Islet of Langerhans (tissue), 1 donor: ENCODE measurements around the gene KMT2C.
"Not testable (repeated sequence)": the region's sequence is repeated elsewhere in the genome, so short reads cannot be mapped to it uniquely, and the experiment has no call there.

ENCODE experiments used
- FAIRE-seq: peaks from one replicate; lab custom pipeline; 2011; peaks lifted over from hg19 to GRCh38; lab: Jason Lieb, UNC

KMT2C gene

DNA sequence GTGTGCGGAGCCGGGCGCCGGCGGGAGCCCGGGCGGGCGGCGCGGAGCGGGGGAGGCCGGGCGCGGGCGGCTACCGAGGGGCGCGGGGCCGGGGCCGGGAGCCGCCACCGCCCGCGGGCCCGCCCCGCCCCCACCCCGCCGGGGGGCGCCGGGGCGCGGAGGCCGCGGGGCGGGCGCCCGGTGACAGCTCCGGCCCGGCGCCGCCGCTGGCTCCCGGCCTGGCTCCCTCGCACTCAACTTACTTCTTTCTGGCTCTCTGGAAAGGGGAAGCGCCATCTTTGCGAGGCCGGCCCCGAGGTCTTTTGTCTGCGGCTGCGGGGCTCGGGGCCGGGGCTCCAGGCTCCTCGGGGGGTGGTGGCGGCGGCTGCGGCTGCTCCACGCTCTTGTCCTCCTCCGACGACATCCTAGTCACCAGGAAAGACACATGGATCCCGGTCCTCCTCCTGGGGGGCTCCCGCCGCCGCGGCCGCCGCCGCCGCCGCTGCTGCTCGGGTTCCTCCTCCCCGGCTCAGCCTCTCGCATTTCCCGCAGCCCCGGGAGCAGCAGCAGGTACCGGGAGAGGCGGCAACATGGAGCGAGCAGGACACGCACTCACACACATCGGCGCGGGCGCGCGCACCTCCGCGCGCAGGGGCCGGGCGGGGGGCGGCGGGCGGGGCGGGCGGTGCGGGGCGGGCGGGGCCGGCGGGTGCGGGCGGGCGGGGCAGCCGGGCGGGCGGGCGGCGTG, at the start of gene KMT2C:
TSS of gene KMT2C (minus strand) at position 620 of the 727 bp plus-strand sequence. CDS start at position 403, 217 bp downstream.
- no peak for FAIRE-seq

DNA sequence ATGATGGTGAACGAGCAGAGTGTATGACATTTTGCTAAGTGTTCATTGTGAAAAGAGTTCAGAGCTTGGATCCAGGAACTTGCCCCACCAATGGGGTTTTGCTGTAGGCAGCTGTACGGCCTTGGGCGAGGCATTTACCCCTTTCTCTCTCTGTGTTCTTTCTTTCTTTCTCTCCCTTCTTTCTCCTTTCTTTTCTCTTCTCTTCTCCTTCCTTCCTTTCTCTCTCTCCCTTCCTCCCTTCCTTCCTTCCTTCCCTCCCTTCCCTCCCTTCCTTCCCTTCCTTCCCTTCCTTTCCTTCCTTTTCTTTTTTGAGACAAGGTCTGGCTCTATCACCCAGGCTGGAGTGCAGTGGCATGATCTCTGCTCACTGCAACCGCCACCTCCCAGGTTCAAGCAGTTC, 45.3 kb upstream of the KMT2C start:
- FAIRE-seq, result no peak

DNA sequence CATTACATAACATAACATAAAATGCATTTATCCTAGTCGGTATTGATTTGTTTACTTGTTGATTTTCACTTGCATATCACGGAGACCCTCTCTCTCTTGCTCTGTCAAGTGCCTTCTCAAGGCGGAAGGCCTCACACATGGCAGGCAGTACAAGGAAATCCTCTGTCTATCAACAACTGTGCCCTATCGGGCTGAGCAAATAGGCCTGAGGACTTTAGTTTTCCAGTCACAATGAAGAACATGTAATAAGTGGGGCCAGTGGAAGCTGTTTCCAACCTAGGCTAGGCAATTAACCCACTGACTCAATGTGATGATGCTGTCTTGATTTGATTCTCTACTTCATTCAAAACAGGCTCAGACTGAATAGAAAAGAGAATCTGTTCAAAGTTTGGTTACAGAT, 44.9 kb upstream of the KMT2C start:
- FAIRE-seq, result no peak

DNA sequence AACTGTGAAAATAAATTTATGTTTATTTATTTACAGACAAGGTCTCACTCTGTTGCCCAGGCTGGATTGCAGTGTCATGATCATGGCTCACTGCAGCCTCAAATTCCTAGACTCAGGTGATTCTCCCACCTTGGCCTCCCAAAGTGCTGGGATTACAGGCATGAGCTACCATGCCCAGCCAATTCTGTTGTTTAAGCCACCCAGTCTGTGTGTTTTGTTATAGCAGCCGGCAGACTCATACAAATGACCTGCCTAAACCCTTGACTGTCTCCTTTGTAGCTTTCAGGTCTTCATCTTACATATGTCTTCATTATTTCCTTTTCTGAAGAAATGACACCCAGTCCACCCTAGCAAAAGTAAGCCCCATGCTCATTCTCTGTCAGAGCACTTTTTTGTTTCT, 43.8 kb upstream of the KMT2C start:
- FAIRE-seq, result no peak

DNA sequence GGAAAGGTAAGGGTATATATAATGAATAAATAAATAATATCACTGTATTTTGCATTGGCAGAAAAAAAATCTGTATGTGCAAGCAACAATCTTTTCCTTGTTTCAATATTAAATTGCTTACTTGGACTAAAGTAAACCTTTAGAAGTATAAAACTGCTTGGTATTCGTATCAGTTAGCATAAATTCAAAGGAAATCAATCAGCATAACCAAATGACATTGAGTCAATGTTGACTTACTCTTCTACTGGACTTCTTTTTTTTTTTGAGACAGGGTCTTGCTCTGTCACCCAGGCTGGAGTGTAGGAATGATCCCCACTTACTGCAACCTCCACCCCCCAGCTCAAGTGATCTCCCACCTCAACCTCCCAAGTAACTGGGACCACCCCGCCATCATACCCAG, 42.3 kb upstream of the KMT2C start:
- no peak for FAIRE-seq

DNA sequence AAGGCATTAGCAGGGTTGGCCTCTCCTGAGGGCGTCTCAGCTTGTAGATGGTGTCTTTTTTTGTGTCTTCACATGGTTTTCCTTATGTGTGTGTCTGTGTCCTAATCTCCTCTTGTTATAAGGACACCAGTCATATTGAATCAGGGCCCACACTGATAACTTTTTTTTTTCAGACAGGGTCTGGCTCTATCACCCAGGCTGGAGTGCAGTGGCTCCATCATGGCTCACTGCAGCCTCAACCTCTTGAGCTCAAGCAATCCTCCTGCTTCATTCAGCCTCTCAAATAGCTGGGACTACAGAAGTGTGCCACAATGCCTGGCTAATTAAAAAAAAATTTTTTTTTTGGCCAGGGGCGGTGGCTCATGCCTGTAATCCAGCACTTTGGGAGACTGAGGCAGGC, 41.3 kb upstream of the KMT2C start:
- no peak for FAIRE-seq

DNA sequence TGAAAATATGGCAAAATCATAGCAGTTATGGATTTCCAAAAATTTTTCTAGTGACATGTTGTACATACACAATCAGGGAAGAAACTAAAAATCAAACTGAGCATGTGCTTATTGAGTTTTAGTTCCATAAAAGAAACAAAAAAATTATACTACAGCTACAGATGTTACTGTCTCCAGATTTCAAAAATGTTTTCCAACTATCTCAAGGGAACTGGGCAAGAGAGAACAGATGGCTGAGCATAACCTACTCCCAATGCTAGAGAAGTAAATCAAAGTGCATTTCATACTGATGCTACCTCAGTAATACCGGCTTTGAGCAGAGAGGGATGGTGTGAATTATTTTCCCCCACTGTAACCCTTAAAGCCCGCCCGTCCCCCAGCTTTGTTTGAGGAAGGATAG, 40.7 kb upstream of the KMT2C start:
- FAIRE-seq, result no peak

DNA sequence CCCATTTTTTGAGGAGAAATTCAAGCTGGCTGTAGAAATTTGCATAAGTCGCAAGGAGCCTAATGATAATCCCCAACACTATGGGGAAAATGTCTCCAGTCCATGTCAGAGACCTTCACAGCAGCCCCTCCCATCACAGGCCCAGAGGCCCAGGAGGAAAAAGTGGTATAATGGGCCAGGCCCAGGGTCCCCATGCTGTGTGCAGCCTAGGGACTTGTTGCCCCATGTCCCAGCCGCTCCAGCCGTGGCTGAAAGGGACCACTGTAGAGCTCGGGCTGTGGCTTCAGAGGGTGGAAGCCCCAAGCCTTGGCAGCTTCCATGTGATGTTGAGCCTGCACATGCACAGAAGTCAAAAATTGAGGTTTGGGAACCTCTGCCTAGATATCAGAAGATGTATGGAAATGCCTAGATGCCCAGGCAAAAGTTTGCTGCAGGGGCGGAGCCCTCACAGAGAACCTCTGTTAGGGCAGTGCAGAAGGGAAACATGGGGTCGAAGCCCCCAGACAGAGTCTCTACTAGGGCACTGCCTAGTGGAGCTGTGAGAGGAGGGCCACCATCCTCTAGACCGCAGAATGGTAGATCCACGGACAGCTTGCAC, 35.3 kb upstream of the KMT2C start:
- not testable (repeated sequence) for FAIRE-seq

DNA sequence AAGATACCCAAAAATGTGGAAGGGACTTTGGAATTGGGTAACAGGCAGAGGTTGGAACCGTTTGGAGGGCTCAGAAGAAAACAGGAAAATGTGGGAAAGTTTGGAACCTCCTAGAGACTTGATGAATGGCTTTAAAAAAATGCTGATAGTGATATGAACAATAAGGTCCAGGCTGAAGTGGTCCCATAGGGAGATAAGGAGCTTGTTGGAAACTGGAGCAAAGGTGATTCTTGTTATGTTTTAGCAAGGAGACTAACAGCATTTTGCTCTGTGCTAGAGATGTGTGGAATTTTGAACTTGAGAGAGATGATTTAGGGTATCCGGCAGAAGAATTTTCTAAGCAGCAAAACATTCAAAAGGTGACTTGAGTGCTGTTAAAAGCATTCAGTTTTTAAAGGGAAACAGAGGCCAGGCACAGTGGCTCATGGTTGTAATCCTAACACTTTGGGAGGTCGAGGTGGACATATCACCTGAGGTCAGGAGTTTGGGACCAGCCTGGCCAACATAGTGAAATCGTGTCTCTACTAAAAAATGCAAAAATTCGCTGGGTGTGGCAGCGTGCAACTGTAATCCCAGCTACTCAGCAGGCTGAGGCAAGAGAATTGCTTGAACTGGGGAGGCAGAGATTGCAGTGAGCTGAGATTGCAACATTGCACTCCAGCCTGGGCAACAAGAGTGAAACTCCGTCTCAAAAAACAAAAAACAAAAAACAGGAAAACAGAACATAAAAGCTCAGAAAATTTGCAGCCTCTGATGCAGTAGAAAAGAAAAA, 34.6 kb upstream of the KMT2C start:
- FAIRE-seq, result not testable (repeated sequence)

DNA sequence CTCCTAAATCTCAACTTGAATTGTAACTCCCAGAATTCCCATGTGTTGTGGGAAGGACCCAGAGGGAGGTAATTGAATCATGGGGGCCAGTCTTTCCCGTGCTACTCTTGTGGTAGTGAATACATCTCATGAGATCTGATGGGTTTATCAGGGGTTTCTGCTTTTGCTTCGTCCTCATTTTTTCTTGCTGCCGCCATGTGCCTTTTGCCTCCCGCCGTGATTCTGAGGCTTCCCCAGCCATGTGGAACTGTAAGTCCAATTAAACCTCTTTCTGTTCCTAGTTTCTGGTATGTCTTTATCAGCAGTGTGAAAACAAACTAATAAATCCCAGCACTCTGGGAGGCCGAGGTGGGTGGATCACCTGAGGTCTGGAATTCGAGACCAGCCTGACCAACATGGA, 33.8 kb upstream of the KMT2C start:
- not testable (repeated sequence) for FAIRE-seq

DNA sequence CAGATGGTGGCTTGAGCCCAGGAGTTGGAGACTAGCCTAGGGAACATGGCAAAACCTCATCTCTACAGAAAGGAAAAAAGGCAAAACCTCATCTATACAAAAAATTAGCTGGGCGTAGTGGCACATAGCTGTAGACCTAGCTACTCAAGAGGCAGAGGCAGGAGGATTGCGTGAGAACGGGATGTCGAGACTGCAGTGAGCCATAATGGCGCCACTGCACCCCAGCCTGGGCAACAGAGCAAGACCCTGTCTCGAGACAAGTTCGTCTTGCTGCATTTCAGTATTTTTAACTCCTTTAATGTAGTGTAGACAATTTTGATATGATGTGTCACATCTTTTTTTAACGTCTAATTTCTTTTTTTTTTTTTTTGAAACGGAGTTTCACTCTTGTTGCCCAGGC, 31.4 kb upstream of the KMT2C start:
- FAIRE-seq, result no peak

DNA sequence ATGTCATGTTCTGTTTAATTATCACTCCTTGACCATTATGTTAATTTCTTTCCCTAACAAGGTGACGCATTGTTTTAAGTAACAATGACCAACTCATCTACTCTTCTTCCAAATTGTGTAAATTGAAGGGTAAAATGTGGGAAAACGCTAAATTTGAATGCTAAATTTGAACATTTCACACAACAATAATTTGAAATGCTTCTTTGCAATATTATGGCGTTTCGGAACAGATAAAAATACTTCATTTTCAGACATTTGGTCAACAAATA, 29.2 kb upstream of the KMT2C start:
- no peak for FAIRE-seq

DNA sequence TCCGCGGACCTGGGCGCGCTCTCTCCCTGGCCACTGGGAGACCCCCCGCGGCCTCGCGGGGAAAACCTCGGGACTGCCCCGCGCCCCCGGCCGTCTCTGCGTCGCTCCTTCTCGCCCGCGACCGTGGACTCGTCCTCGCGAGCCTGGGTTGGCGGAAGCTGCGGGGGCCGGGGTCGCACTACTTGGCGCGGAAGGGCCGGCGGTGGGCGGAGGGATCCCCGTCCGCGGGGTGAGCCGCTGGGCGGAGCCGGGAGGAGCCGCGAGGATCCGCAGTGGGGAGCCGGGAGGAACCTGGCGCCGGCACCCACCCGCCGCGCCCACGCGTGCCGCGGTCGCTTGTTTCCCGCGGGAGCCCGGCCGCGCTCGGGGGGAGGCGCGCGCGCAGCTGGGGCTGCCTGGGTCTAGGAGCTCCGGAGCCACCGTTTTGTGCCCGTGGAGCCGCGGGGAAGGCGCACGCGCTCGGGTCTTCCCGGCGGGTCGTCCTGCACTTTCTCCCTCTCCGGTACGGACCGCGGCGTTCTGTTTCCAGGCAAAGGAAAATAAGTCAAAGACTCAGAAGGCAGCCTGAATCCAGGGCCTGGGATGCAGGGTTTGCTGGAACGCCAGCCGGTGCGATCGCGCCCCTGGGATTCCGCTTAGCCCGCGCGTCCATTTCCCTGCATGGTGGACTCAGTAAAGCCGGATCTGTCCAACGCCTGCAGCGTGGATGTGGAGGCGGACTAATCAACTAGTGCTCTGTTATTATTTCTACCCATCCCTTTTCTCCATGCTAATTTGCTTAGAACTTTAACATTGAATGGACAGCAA, 28.7 kb upstream of the KMT2C start:
- no peak for FAIRE-seq

DNA sequence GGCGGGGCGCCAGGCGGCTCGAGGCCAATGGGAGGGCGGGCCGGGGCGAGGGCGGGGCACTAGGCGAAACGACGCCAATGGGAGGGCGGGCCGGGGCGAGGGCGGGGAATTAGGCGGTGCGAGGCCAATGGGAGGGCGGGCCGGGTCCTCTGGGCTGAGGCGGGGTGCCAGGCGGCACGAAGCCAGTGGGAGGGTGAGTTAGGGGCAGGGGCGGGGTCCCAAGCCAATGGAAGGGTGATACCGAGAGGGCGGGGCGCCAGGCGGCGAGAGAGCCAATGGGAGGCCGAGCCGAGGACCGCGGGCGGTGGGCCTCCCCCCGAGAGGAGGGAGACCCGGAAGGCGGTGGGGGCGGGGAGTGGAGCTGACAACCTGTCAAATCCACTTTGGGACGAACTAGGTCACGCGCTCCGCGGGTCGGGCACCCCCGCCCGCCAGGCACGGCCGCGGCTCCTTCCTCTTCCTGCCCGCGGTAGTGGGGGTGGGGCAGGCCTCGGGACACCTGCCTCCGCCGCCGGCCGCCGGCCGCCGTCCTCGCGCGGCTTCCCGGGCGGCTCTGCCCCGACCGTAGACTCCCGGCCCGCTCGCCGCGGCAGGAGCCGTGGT, 28.0 kb upstream of the KMT2C start:
- FAIRE-seq, result no peak

DNA sequence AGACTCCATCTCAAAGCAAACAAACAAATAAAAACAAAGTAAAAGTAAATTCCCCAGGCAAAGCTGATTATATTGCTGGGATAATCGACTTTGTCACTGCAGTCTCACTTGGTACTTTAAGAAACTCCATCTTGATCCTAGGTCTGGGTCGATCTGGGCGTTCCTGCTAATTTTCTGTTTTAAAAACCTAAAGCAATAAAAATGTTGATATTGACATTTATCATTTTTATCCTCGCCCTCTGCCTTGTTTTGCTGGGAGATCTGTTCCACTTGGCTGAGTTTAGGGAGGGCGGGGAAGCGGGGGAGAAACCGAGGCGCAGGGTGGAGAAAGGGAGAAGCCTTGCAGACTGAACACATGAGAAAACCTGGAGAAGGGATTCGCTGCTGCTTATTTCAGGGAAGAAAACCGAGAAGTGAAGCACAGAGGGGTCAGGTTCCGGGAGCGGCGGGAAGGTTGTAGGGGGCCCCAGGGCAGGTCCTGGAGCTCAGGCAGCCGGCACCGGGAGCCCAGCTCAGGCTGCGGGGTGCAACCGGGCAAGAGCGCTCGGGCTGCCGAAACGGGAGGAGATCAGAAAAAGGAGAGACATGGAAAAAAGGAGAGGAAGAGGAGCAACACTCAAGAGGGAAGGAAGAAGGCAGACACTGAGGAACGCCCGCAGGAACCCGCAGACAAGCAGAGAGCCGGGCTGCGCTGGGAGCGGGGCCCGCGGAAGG, 27.3 kb upstream of the KMT2C start:
- FAIRE-seq, result no peak

DNA sequence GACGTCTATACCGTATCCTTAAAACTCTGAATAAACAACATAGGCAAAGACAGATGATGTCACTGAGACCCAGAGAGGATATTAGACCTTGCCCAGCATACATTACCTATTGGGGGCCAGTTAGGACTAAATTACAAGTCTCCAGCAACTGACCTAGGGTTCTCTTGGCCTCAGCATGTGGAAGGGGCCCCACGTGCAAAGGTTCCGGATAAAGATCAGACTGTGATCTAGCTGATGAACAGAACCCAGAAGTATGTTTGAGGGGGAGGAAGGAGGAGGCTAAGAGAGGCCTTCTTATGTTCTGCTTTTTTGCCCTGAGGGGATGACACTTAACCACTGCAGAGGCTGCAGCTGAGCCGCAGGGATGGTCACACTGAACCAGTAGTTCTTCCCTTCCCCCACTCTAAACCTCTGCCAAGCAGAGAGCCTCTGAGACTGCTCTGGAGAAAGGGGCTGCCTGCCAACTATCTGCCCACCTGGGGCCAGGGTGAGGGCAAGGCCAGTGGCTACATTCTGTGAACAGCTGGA, 24.0 kb upstream of the KMT2C start:
- FAIRE-seq, result no peak

DNA sequence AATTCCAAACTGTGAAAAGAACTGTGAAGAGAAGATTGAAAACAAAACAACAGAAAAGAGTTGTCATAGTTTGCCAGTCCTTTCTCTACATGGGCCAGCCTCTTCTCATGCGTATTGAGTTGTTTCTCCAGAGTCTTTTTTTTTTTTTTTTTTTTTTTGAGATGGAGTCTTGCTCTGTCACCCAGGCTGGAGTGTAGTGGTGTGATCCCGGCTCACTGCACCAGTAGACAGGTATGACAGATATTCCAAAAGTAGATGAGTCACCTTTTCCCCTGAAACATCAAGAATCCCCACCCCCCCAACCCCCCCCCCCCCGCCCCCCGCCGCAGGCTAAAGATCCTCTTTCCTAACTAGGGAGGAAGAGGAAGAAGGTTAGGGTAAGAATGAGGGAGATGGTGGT, 15.6 kb upstream of the KMT2C start:
- FAIRE-seq, result no peak

DNA sequence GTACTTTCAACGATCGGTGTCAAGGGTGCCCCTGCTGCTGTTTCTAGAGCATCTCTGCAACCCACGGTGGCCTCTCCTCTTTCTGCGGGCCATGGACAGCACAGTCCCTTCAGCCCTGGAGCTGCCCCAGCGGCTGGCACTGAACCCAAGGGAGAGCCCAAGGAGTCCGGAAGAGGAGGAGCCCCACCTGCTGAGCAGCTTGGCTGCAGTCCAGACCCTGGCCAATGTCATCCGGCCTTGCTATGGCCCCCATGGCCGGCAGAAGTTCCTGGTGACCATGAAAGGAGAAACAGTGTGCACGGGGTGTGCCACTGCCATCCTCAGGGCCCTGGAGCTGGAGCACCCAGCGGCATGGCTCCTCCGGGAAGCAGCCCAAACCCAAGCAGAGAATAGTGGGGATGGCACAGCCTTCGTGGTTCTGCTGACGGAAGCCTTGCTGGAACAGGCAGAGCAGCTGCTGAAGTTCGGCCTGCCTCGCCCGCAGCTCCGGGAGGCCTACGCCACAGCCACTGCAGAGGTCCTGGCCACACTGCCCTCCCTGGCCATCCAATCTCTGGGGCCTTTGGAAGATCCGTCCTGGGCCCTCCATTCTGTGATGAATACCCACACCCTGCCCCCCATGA, 9.7 kb upstream of the KMT2C start:
- not testable (repeated sequence) for FAIRE-seq

DNA sequence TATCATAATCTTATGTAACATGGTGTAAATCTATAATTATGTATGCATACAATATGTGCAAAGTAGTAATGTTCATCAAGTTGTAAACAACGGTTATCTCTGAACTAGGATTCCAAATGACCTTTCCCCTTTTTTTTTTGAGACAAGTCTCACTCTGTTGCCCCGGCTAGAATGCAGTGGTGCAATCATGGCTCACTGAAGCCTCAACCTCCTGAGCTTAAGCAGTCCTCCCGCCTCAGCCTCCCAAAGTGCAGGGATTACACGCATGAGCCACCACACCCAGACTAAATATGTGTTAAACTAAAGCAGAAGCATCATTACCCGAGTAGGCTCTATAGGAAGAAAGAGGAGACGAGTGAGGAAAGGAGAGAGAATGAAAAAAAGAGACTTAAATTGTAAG, 7.8 kb upstream of the KMT2C start:
- no peak for FAIRE-seq

DNA sequence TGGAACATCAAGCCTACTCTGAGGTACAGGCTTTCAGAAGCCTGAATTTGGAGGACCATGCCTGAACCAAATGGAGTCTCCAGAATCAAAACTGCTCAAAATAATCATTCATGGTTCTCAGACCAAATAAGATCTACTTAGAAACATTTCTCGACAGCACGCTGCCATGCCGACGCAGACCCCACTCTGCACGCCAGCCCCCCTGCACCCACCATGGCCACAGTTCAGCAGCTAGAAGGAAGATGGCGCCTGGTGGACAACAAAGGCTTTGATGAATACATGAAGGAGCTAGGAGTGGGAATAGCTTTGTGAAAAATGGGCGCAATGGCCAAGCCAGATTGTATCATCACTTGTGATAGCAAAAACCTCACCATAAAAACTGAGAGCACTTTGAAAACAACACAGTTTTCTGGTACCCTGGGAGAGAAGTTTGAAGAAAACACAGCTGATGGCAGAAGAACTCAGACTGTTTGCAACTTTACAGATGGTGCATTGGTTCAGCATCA, 6.6 kb upstream of the KMT2C start:
- FAIRE-seq, result no peak

DNA sequence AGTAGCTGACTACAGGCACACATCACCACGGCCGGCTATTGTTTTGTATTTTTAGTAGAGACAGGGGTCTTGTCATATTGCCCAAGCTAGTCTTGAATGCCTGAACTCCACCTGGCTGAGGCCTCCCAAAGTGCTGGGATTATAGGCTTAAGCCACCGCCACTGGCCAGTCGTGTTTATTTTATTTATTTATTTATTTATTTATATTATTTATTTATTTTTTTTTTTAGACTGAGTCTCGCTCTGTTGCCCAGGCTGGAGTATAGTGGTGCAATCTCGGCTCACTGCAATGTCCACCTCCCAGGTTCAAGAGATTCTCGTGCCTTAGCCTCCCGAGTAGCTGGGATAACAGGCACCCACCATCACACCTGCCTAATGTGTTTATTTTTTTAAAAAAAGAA, 6.0 kb upstream of the KMT2C start:
- not testable (repeated sequence) for FAIRE-seq
